Measurements from ENCODE around the gene PATJ.

PATJ gene

DNA sequence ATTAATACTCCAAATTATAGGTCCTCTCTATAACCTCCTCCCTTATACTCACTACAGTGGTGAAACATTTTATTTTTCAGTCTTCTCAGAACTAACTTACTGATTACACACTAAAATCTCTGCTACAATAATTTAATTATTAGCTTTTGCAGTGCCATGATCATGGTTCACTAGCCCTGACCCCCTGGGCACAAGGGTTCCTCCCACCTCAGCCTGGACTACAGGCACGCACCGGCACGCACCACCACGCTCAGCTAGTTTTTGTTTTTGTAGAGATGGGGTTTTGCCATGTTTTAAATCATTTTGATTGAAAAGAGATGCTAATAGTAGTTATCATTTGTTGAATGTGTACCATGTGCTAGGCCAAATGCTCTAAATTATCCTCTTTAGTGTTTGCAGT is 6.3 kb downstream of the PATJ start (continued):
- TF ChIP-seq ZFHX2 (tag by site-specific recombination; conservative IDR thresholded peaks at IDR 0.05) (no peak), ZNF843 (tag by site-specific recombination; IDR thresholded peaks at IDR 0.05) (no peak), ZNF138 (tag by site-specific recombination; IDR thresholded peaks at IDR 0.05; ENCODE audit: borderline replicate concordance) (no peak), ZNF629 (tag by site-specific recombination; IDR thresholded peaks at IDR 0.05) (no peak), ZNF658 (tag by site-specific recombination; IDR thresholded peaks at IDR 0.05) (no peak), ZFP69B (tag by site-specific recombination; IDR thresholded peaks at IDR 0.05) (no peak), ZNF610 (tag by site-specific recombination; IDR thresholded peaks at IDR 0.05; ENCODE audit: borderline replicate concordance) (no peak), ZNF266 (tag by site-specific recombination; IDR thresholded peaks at IDR 0.05; ENCODE audit: low read depth) (no peak), HOXD13 (CRISPR knock-in tag; IDR thresholded peaks at IDR 0.05; ENCODE audit: borderline replicate concordance) (no peak), ZNF544 (tag by site-specific recombination; IDR thresholded peaks at IDR 0.05) (no peak)

- no peak overlapping the region for H3K4me3 ChIP-seq (ENCODE audit: low read depth, low read length)
- no peak overlapping the region for H3K27ac ChIP-seq (ENCODE audit: extremely low read depth, low read depth, low read length)
- H3K9me3 ChIP-seq (ENCODE audit: control insufficient read depth, insufficient read depth, low read depth, low read length): no peaks in the 10 kb centered on the region
- no peaks in the 10 kb centered on the region for H3K4me1 ChIP-seq (ENCODE audit: control insufficient read depth, insufficient read depth, low read length)
- POLR2A ChIA-PET: no interaction called here
- H3K36me3 ChIP-seq (ENCODE audit: control insufficient read depth in 2 of 2, insufficient read depth in 1 of 2, low read length in 2 of 2): no peaks in the 10 kb centered on the region
- TF ChIP-seq ZNF121 (tag by site-specific recombination; IDR thresholded peaks at IDR 0.05) (peak; percentile 84), ZXDB (tag by site-specific recombination; IDR thresholded peaks at IDR 0.05) (no peak), GLIS2 (tag by site-specific recombination; IDR thresholded peaks at IDR 0.05) (no peak)
- CTCF ChIA-PET: no interaction called here
These were observed 7.3 kb downstream of the PATJ start for GRCh38 chr1:61749574-61749973.

DNA sequence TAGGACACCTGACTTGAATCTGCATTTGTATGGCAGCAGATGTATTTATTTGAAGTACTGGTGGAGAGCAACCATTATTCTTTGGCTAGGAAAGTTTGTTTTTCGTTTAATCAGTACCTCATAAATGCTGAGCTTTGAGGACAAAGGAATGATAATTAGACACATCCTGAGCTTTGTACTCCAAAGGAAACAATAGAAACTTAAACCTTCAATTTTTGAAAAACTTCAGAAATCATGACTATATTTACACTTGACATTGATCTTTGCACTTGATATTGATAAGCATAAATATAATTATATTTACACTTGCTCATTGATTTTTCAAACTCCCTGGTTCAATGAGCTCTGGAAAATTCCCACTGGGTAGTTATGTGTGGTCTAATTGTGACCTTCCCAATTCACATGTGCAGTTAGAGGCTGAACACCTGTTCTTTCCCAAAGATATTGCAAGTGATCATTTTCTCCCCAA is 10.7 kb downstream of the PATJ start:
- H3K36me3 ChIP-seq (ENCODE audit: control insufficient read depth in 2 of 2, insufficient read depth in 1 of 2, low read length in 2 of 2): no peaks in the 10 kb centered on the region; a peak in 1 of 3 replicates
- ChIA-PET CTCF (no interaction called here), POLR2A (no interaction called here)
- H3K4me1 ChIP-seq (ENCODE audit: control insufficient read depth, insufficient read depth, low read length): no peaks in the 10 kb centered on the region
- no peak overlapping the region for H3K27ac ChIP-seq (ENCODE audit: extremely low read depth, low read depth, low read length)
- no peaks in the 10 kb centered on the region for H3K9me3 ChIP-seq (ENCODE audit: control insufficient read depth, insufficient read depth, low read depth, low read length)
- no peak overlapping the region for H3K4me3 ChIP-seq (ENCODE audit: low read depth, low read length)
- TF ChIP-seq ZNF138 (tag by site-specific recombination; IDR thresholded peaks at IDR 0.05; ENCODE audit: borderline replicate concordance): no peak
- TF ChIP-seq WT1 (tag by site-specific recombination; IDR thresholded peaks at IDR 0.05): no peak
- TF ChIP-seq, protein P1, sequence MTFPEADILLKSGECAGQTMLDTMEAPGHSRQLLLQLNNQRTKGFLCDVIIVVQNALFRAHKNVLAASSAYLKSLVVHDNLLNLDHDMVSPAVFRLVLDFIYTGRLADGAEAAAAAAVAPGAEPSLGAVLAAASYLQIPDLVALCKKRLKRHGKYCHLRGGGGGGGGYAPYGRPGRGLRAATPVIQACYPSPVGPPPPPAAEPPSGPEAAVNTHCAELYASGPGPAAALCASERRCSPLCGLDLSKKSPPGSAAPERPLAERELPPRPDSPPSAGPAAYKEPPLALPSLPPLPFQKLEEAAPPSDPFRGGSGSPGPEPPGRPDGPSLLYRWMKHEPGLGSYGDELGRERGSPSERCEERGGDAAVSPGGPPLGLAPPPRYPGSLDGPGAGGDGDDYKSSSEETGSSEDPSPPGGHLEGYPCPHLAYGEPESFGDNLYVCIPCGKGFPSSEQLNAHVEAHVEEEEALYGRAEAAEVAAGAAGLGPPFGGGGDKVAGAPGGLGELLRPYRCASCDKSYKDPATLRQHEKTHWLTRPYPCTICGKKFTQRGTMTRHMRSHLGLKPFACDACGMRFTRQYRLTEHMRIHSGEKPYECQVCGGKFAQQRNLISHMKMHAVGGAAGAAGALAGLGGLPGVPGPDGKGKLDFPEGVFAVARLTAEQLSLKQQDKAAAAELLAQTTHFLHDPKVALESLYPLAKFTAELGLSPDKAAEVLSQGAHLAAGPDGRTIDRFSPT (tag by site-specific recombination; IDR thresholded peaks at IDR 0.05): no peak
- TF ChIP-seq ZBTB49 (tag by site-specific recombination; IDR thresholded peaks at IDR 0.05; ENCODE audit: low read depth): no peak
- TF ChIP-seq ZNF404 (tag by site-specific recombination; IDR thresholded peaks at IDR 0.05): no peak
- TF ChIP-seq, protein P2, sequence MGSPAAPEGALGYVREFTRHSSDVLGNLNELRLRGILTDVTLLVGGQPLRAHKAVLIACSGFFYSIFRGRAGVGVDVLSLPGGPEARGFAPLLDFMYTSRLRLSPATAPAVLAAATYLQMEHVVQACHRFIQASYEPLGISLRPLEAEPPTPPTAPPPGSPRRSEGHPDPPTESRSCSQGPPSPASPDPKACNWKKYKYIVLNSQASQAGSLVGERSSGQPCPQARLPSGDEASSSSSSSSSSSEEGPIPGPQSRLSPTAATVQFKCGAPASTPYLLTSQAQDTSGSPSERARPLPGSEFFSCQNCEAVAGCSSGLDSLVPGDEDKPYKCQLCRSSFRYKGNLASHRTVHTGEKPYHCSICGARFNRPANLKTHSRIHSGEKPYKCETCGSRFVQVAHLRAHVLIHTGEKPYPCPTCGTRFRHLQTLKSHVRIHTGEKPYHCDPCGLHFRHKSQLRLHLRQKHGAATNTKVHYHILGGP (tag by site-specific recombination; IDR thresholded peaks at IDR 0.05): no peak
- no peak for TF ChIP-seq ZBTB20 (tag by site-specific recombination; IDR thresholded peaks at IDR 0.05)
- no peak for TF ChIP-seq ZNF626 (tag by site-specific recombination; IDR thresholded peaks at IDR 0.05)
- no peak for TF ChIP-seq ZNF311 (tag by site-specific recombination; IDR thresholded peaks at IDR 0.05; ENCODE audit: borderline replicate concordance)
- TF ChIP-seq, protein P3, sequence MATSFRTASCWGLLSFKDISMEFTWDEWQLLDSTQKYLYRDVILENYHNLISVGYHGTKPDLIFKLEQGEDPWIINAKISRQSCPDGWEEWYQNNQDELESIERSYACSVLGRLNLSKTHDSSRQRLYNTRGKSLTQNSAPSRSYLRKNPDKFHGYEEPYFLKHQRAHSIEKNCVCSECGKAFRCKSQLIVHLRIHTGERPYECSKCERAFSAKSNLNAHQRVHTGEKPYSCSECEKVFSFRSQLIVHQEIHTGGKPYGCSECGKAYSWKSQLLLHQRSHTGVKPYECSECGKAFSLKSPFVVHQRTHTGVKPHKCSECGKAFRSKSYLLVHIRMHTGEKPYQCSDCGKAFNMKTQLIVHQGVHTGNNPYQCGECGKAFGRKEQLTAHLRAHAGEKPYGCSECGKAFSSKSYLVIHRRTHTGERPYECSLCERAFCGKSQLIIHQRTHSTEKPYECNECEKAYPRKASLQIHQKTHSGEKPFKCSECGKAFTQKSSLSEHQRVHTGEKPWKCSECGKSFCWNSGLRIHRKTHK (tag by site-specific recombination; IDR thresholded peaks at IDR 0.05): no peak
- no peak for TF ChIP-seq ATF2 (tag by site-specific recombination; IDR thresholded peaks at IDR 0.05; ENCODE audit: low read depth)
- no peak for TF ChIP-seq ZNF223 (tag by site-specific recombination; IDR thresholded peaks at IDR 0.05)
